Muscle of leg (tissue), 11 donors: Measurements from ENCODE around the gene RBBP7. TPM values are rescaled to one million over a fixed set of nuclear protein-coding genes. Genes with fewer than 3 reads are reported as not detected.

Experiments
- DNase-seq: peaks from one replicate; pipeline ENCODE4 v3.0.0; 2013
- H3K27ac ChIP-seq: one replicate; pipeline ENCODE4 v1.5.1; 2013; ENCODE audit warnings: mild to moderate bottlenecking, low read length, control low read depth
- H3K27me3 ChIP-seq: one replicate; pipeline ENCODE4 v1.6.1; 2013; ENCODE audit warnings: low read length; ENCODE audit not compliant: control insufficient read depth, insufficient read depth
- H3K36me3 ChIP-seq: one replicate; pipeline ENCODE4 v1.6.1; 2013; ENCODE audit warnings: low read length; ENCODE audit not compliant: control insufficient read depth, insufficient read depth
- H3K4me1 ChIP-seq: one replicate; pipeline ENCODE4 v1.6.1; 2013; ENCODE audit warnings: low read length; ENCODE audit not compliant: control insufficient read depth, insufficient read depth
- H3K4me3 ChIP-seq: one replicate; pipeline ENCODE4 v1.5.1; 2013; ENCODE audit warnings: low read length, control low read depth
- H3K9me3 ChIP-seq: replicated peaks from 2 replicates; pipeline ENCODE4 v1.6.1; 2013; ENCODE audit warnings: low read depth, low read length; ENCODE audit not compliant: control insufficient read depth
- WGBS: methylation state at CpG from one replicate; pipeline ENCODE4 v1.1.5; 2013; ENCODE audit warnings: missing lambda C conversion rate; ENCODE audit not compliant: insufficient coverage; 5-methylcytosine and 5-hydroxymethylcytosine counted together
- polyA plus RNA-seq, 8 donors: library from polyadenylated mRNA; unstranded; fragments of 120-200 nt; gene quantifications; one replicate each; pipeline versions ENCODE4 v1.2.1 to v1.2.3, GENCODE V29; 2013; ENCODE audit warnings: inconsistent platforms in 1 of 8, low replicate concordance in 1 of 8; ENCODE audit not compliant: insufficient read length in 8 of 8, insufficient read depth in 1 of 8
- total RNA-seq: library from RNA; stranded (reverse); fragments of 120-200 nt; gene quantifications from one replicate; pipeline ENCODE4 v1.2.4, GENCODE V29; 2013

Gene RBBP7
- total and polyA plus RNA-seq, 9 donors = 110 to 165 (median 154) TPM

DNA sequence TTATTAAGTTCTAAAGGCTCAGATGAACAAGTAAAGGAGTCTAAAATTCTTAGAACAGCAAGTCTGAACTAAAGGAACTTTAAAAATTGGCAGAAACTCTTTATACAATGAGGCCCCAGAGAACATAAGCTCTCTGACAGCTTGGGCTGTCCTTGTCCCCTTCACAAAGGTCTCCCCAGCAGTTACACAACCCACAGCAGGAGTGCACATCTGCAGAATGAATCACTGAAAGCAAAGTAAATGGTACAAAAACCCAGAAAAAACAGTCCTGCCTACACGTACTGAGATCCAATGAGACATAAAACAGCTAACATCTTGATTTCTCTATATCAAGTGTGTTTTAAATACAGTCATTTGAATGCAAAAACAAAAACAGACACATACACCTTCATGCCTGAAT lies 18.7 kb downstream of the RBBP7 start:
- H3K36me3 ChIP-seq = peaks cover 24% of the 10 kb centered on the region
- H3K9me3 ChIP-seq = no peaks in the 10 kb centered on the region
- DNase-seq = no peak

DNA sequence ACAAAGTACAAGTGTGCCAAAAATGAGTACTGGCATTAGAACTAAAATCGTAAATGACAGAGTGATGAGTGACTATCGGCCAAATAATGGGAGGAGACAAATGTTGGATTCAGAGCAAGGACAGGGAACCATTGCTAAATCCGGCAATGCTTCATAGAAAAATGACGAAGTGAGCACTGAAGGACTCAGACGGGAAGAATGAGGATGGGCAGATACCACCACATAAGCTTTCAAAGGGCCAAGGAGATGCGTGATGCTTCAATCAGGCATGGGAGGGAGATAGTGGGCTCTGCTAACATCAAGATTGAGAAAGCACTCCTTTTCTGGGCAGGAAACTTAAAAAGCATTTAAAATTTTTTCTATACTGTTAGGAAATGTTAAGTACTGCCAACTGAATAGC lies 21.6 kb downstream of the RBBP7 start:
- Histone ChIP-seq H3K27ac (no peak overlapping the region), H3K4me1 (no peaks in the 10 kb centered on the region), H3K36me3 (peaks cover 31% of the 10 kb centered on the region), H3K27me3 (peaks cover 34% of the 10 kb centered on the region), H3K4me3 (no peak overlapping the region), H3K9me3 (no peaks in the 10 kb centered on the region)
- 56% methylated on average over 5 of the region's 6 CpGs for WGBS
- DNase-seq = no peak

More for the DNA sequence above, 18.7 kb downstream of the RBBP7 start:
- peaks cover 52% of the 10 kb centered on the region for H3K27me3 ChIP-seq
- no CpG with 5 or more reads among the region's 1 CpG for WGBS
- no peak overlapping the region for H3K27ac ChIP-seq
- no peak overlapping the region for H3K4me3 ChIP-seq
- H3K4me1 ChIP-seq = no peaks in the 10 kb centered on the region

DNA sequence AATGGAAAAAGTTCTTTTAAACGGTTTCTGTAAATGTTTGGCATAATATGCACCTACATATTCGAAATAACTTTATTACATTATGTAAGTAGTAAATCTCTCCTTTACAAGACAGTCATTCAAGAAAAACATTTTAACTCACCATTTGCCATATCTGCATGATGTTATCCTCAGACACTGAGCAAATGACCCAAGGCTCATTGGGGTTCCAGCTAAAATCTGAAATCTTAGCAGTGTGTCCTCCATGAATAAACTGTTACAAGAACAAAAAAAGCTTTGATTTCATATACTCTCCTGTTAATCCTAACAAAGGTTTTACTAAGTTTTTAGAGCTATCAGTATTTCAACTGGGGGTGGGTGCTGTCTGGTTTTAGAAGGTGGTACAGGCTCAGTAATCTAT lies 24.5 kb downstream of the RBBP7 start:
- Histone ChIP-seq H3K4me3 (no peak overlapping the region), H3K27me3 (peaks cover 24% of the 10 kb centered on the region), H3K9me3 (no peaks in the 10 kb centered on the region), H3K4me1 (no peaks in the 10 kb centered on the region), H3K36me3 (peaks cover 27% of the 10 kb centered on the region), H3K27ac (no peak overlapping the region)
- WGBS = no CpG with 5 or more reads among the region's 2 CpGs
- DNase-seq = no peak

DNA sequence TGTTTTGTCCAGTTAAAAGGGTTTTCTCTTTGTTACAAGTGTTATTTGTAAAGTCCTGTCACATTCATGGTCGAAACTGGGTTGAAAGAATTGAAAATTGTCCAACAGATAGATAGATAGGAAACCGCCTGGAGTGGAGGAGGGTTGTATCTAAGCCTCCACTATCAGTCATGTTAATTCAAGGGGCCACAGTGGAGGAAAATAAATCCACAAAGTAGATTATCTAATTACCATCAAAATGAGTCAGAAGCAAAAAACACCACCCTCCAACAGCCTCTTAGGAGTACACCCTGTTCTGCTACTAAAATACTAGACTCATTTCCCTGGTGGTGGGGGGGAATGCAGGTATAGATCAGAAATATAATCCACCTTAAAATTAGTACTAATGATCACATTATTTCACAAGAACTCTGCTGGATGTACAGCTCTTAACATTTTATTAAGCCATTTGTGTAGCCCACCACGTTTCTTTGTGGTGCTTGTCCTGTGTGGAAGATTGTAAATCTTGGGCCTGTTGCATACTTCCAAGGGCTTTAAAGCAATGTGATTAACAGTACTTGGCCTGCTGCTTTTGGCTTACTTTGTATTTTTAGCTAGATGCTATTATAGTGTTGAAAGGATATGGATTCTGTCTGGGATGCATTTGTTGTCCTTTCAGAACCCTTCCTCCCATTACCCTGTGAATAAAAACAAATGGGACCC lies 26.8 kb downstream of the RBBP7 start:
- H3K27ac ChIP-seq = no peak overlapping the region
- WGBS = 86% methylated on average over 1 of the region's 3 CpGs

DNA sequence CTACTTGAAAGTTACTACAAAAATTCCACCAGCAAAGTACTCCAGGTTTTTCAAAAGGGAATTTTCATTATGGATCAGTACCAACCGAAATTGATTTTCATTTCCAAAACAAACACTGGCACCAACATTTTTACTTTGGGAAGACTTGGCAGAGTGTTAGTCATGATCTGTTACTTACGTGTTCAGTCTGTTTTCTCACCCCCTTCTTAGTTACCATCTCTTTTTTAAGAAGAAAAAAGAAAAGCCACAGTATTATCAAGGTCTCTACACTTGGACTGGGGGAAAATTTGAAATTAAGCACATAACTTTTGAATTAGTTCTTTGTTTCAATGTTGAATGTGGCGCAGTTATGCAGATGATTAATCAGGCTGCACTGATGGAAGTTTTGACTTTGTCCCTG lies 27.5 kb downstream of the RBBP7 start:
- H3K36me3 ChIP-seq = peaks cover 27% of the 10 kb centered on the region
- peaks cover 20% of the 10 kb centered on the region for H3K27me3 ChIP-seq
- WGBS = 100% methylated on average over 1 of the region's 3 CpGs
- H3K4me3 ChIP-seq = no peak overlapping the region
- H3K27ac ChIP-seq = no peak overlapping the region
- no peak for DNase-seq
- no peaks in the 10 kb centered on the region for H3K9me3 ChIP-seq
- peaks cover 16% of the 10 kb centered on the region for H3K4me1 ChIP-seq

More for the DNA sequence above, 26.8 kb downstream of the RBBP7 start:
- Histone ChIP-seq H3K27me3 (peaks cover 20% of the 10 kb centered on the region), H3K36me3 (peaks cover 23% of the 10 kb centered on the region), H3K4me1 (peaks cover 16% of the 10 kb centered on the region), H3K9me3 (no peaks in the 10 kb centered on the region), H3K4me3 (no peak overlapping the region)
- no peak for DNase-seq

DNA sequence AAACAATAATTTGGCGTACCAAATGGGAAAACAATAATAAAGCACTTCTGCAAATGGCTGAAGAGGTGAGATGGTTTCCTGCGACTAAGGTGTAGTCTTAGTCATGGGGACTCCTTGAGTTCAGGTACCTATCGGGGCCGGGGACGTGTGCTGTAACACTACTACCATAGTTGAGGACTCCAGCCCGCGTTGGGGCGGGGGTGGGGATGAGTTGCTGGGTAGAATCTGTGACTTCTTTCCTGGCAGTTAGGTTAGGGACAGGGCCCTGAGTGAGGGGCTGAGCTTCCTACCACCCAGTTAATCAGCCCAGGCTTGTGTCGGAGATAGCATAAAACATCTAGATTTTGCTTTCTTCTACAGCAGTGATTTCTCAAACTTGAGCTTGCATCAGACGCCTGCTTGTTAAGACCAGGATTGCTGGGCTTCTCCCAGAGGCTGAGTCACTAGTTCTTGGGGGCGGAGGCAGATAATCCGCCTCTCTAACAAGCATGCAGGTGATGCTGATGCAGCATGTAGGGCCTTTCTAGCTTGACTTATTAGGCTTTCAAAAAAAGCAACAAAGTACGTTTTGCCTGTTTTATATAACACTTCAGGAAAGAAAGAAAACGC lies 30.2 kb downstream of the RBBP7 start:
- H3K4me1 ChIP-seq = peaks cover 16% of the 10 kb centered on the region
- peaks cover 29% of the 10 kb centered on the region for H3K36me3 ChIP-seq
- peaks cover 21% of the 10 kb centered on the region for H3K27me3 ChIP-seq
- no peaks in the 10 kb centered on the region for H3K9me3 ChIP-seq
- 83% methylated on average over 9 of the region's 14 CpGs for WGBS
- no peak overlapping the region for H3K4me3 ChIP-seq
- no peak for DNase-seq
- H3K27ac ChIP-seq = peak overlapping the region; percentile 9

DNA sequence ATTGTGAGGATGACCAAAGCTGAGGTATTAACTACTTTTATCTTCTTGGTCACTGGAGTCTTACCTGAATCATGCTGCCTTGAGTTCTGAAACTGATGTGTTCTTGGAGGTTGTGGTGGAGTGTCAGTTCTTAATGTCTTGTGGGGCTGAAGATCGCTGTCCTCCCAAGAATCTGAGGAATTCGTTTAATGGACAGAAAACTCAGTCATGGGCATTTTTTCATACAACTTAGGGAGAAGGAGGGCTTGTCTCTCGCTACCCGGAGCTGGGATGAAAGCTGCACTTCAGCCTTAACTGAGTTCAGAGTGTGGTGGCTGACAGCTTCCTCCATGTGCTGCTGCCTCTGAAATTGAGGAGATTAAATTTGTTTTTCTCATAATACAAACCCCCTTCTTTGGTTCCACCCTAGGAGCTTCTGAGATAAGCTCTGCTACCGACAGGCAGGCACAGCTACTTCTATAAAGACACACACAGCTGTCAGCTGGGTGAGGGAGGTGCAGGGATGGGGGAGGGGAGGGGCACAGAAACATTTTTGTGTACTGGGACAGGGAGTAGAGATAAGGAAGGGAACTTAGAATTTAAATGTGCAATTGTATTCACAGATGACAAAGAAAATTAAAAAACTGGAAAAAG lies 30.8 kb downstream of the RBBP7 start:
- Histone ChIP-seq H3K4me3 (no peak overlapping the region), H3K27me3 (peaks cover 23% of the 10 kb centered on the region), H3K9me3 (no peaks in the 10 kb centered on the region), H3K4me1 (peaks cover 16% of the 10 kb centered on the region), H3K27ac (peak overlapping the region; percentile 84), H3K36me3 (peaks cover 31% of the 10 kb centered on the region)
- peak; percentile 20 for DNase-seq
- WGBS = 72% methylated on average over 3 of the region's 5 CpGs

DNA sequence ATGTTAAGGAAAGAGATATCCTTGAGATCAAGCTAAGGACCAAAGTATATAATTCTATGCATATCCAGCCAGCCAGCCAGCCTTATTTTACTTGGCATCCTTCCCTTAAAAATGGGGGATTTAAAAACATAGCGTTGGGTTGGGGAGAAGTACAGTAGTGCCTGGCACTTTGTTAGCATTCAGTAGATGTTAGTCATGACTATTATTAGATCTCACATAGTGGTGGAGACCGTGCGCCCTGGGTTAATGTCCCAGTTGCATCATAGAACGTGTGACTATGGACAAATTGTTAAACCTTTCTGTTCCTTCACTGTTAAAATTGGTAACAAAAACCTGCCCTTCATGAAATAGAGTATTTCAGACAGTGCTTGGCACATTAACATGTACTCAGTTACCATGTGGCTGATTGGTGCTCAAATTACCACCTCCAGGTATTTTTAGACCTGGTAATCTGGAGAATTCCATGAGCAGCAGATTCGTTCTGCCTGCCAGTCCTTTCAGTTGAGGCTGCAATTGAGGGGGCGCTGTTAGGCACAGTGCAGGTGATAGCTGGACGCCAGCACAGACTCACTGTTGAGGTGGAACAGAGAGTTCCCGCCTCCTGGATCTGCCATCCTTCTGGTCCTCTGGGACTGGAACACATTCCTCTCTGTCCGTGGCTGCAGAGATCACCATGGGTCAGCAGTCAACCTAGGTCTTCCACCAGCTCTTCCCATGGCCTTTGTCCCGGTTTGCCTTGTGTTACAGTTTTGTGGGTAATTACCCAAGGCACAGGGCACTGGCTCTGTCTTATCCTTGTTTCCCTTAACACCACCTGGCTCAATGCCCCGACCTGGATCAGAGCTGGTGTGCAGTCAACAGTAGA lies 31.7 kb downstream of the RBBP7 start:
- Histone ChIP-seq H3K9me3 (no peaks in the 10 kb centered on the region), H3K27me3 (peaks cover 23% of the 10 kb centered on the region), H3K4me3 (no peak overlapping the region), H3K27ac (peak overlapping the region; percentile 84), H3K4me1 (peaks cover 16% of the 10 kb centered on the region), H3K36me3 (peaks cover 29% of the 10 kb centered on the region)
- WGBS = 77% methylated on average over 7 of the region's 11 CpGs
- peak; percentile 26 for DNase-seq

DNA sequence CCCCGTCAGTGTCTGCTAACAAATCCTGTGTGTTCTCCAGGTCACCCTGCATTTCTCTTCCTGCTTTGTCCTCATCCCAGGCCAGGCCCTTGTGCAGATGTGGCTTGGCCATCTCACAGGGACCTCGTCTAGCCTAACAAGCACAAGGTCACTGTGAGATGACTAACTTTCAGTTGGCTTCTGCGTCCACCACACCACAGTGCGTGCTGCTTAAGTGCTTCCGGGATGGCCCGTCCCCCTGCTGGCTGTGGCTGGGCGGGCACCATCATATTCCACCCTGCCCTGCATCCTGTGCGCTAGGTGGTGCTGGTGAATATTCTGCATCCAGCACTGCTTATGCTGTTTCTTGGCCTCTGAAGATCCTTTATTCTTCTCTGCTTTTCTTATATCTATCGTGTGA lies 33.8 kb downstream of the RBBP7 start:
- Histone ChIP-seq H3K27me3 (peaks cover 27% of the 10 kb centered on the region), H3K36me3 (peaks cover 31% of the 10 kb centered on the region), H3K4me1 (peaks cover 16% of the 10 kb centered on the region), H3K27ac (no peak overlapping the region), H3K4me3 (no peak overlapping the region), H3K9me3 (no peaks in the 10 kb centered on the region)
- 68% methylated on average over 6 of the region's 9 CpGs for WGBS
- DNase-seq = no peak

DNA sequence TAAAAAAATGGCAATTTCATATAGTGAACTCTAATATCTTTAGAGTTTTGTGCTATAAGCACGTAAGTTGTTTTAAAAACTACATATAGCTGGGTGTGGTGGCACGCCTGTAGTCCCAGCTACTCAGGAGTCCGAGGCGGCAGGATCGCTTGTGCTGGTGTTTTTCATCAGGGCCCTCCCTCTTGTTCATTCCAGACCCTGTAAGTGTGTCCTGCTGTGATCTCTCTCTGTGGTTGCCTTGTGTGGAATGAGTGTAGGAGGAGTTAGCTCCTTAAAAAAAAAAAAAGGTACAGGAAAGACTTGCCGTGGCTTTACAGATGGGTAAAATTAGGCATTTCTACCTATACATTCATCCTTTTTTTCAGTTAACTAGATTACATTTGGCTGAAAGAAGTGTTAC lies 35.4 kb downstream of the RBBP7 start:
- Histone ChIP-seq H3K36me3 (peaks cover 27% of the 10 kb centered on the region), H3K27ac (no peak overlapping the region), H3K27me3 (peaks cover 32% of the 10 kb centered on the region), H3K9me3 (no peaks in the 10 kb centered on the region), H3K4me3 (no peak overlapping the region), H3K4me1 (peaks cover 12% of the 10 kb centered on the region)
- no peak for DNase-seq
- WGBS = no CpG with 5 or more reads among the region's 6 CpGs
